HG02870 (cell line): Measurements from ENCODE around the gene IL3.

ENCODE experiments used
- ATAC-seq: cut with Tn5 transposase; IDR thresholded peaks from one replicate; pipeline ENCODE4 v1.9.1; 2021; ENCODE audit warnings: mild to moderate bottlenecking, moderate library complexity; ENCODE audit not compliant: unreplicated experiment

IL3 gene

GRCh38 chr5:132072070-132072469 is 11.6 kb downstream of the IL3 start:
- no peak for ATAC-seq

GRCh38 chr5:132072528-132072927 is 12.1 kb downstream of the IL3 start:
- no peak for ATAC-seq

GRCh38 chr5:132073231-132074013 is 13.0 kb downstream of the IL3 start, which contains the start of gene CSF2:
CSF2 (plus strand) TSS chr5:132073789; CDS start chr5:132073824, 35 bp downstream.
- no peak for ATAC-seq

GRCh38 chr5:132074091-132074771 is 13.8 kb downstream of the IL3 start:
- ATAC-seq, result no peak

GRCh38 chr5:132074772-132075718 is 14.6 kb downstream of the IL3 start:
- no peak for ATAC-seq

- no peak for ATAC-seq
Observed at GRCh38 chr5:132075719-132076077, 15.2 kb downstream of the IL3 start.

- ATAC-seq, result no peak
Observed at GRCh38 chr5:132076202-132076830, 15.9 kb downstream of the IL3 start.

GRCh38 chr5:132076983-132077382 is 16.5 kb downstream of the IL3 start:
- ATAC-seq, result no peak

- no peak for ATAC-seq
Observed at GRCh38 chr5:132079081-132079480, 18.6 kb downstream of the IL3 start.

- no peak for ATAC-seq
Observed at GRCh38 chr5:132079619-132080018, 19.2 kb downstream of the IL3 start.

GRCh38 chr5:132080595-132080994 is 20.1 kb downstream of the IL3 start:
- no peak for ATAC-seq

GRCh38 chr5:132081458-132081857 is 21.0 kb downstream of the IL3 start:
- no peak for ATAC-seq

GRCh38 chr5:132082329-132083023 is 22.0 kb downstream of the IL3 start:
- ATAC-seq, result no peak

GRCh38 chr5:132083071-132083678 is 22.7 kb downstream of the IL3 start:
- peak; percentile 46 for ATAC-seq

GRCh38 chr5:132085686-132086085 is 25.2 kb downstream of the IL3 start:
- no peak for ATAC-seq

- no peak for ATAC-seq
Observed at GRCh38 chr5:132086277-132086794, 25.9 kb downstream of the IL3 start.

- no peak for ATAC-seq
Observed at GRCh38 chr5:132087176-132087575, 26.7 kb downstream of the IL3 start.

- ATAC-seq, result no peak
Observed at GRCh38 chr5:132087661-132088060, 27.2 kb downstream of the IL3 start.

- ATAC-seq, result no peak
Observed at GRCh38 chr5:132089363-132089762, 28.9 kb downstream of the IL3 start.

- ATAC-seq, result no peak
Observed at GRCh38 chr5:132090107-132090506, 29.7 kb downstream of the IL3 start.
